K562 (cell line): ENCODE results near the gene UBE2E2. TPM values are rescaled to one million over a fixed set of nuclear protein-coding genes. Genes with fewer than 3 reads are reported as not detected.

Source experiments
- ATF7 ChIP-seq: fragments of 450-650 bp; IDR thresholded peaks from 2 replicates; pipeline ENCODE4 v1.7.1; 2014; ENCODE audit warnings: mild to moderate bottlenecking, moderate library complexity
- NBN ChIP-seq: fragments of 450-650 bp; IDR thresholded peaks from 2 replicates; pipeline ENCODE4 v1.6.1; 2016; ENCODE audit warnings: low read depth, mild to moderate bottlenecking
- SNRNP70 ChIP-seq: fragments of 200-400 bp; formaldehyde crosslinking; optimal IDR thresholded peaks from 2 replicates; pipeline ENCODE3; 2017; ENCODE audit warnings: low read depth, low read length
- ZNF644 ChIP-seq: fragments of 200-800 bp; sonication (Bioruptor generic); IDR thresholded peaks from 2 replicates; pipeline ENCODE4 v1.6.1; 2016; ENCODE audit warnings: low read depth, missing genetic modification characterization, missing compliant biosample characterization
- polyA plus RNA-seq, 8 experiments: library from polyadenylated mRNA; depleted of rRNA in 4 of 8; stranded (reverse) in 5 of 8; unstranded in 3 of 8; fragments of >200 nt; fragmentation: Nextera tagmentation in 2 of 8; fragmentation: Illumina TruSeq in 1 of 8; extraction: Ambion mirVana in 2 of 8; extraction: Trizol in 1 of 8; gene quantifications; 2 replicates each; pipeline versions ENCODE4 v1.2.1 to v1.2.3, GENCODE V29; 2011 to 2014; ENCODE audit warnings: inconsistent platforms in 1 of 8, missing spikeins in 1 of 8
- total RNA-seq, 7 experiments: library from RNA; depleted of rRNA in 6 of 7; stranded (reverse); fragments of >200 nt in 6 of 7; fragmentation: Illumina TruSeq in 2 of 7; extraction: Trizol in 2 of 7; gene quantifications; 2 replicates each; pipeline versions ENCODE4 v1.2.1 to v1.2.3, GENCODE V29; 2011 to 2021; ENCODE audit warnings: low replicate concordance in 1 of 7
- TF ChIP-seq, protein P1 (sequence below): IDR thresholded peaks from 2 replicates; pipeline ENCODE4 v1.6.1; 2011; ENCODE audit not compliant: insufficient read length; ENCODE audit errors: extremely low read depth
- TF ChIP-seq, protein P2 (sequence below): IDR thresholded peaks from 2 replicates; pipeline ENCODE4 v1.6.1; 2012; ENCODE audit warnings: low read depth, low read length, improper control_type of control experiment, borderline replicate concordance
- TF ChIP-seq, protein P3 (sequence below): IDR thresholded peaks from 2 replicates; pipeline ENCODE4 v1.6.1; 2014; ENCODE audit warnings: antibody characterized with exemption
- TF ChIP-seq, protein P4 (sequence below): fragments of 450-650 bp; formaldehyde crosslinking; conservative IDR thresholded peaks from 2 replicates; pipeline ENCODE4 v1.4.0; 2022; ENCODE audit warnings: mild to moderate bottlenecking, missing genetic modification characterization

Gene UBE2E2
- total and polyA plus RNA-seq, 9 of the 15 experiments (the other 6 are each of a cell fraction or from before 2014, with no cell fraction given), result 0.22 to 5.1 (median 1.9) TPM

DNA sequence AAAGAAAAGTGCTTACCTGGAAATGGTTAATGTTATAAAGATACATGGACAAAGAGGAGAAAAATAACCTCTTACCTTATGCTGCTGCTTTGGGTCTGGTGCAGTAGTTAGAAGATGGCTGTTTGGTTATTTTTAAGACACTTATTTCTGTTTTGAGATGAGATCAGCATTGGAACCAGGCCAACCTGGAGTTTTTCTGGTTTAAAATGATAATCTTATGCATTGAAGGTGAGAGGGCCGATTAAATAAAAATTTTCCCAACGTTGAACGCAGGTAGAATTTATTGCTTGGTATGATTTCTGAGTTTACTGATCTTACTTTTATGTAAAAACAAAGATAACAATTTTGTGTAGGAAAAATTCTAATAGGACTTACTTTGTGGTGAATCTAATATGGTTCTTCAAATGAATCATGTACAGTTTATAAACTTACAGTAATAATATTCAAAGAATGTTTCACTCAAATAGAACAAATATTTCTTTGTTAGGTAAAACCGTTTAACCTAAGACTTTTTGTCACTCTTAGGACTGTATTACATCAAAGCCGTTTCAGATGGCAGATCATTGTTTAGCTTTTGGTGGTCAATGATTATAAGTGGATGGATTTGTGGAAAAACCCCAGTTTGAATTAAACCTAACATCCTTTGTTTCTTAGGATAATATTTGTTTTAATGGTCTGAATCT is 14.9 kb downstream of the UBE2E2 start (continued):
- TF ChIP-seq SNRNP70 (no peak), ATF7 (no peak), ZNF644 (no peak), NBN (no peak)
- TF ChIP-seq, protein P1, sequence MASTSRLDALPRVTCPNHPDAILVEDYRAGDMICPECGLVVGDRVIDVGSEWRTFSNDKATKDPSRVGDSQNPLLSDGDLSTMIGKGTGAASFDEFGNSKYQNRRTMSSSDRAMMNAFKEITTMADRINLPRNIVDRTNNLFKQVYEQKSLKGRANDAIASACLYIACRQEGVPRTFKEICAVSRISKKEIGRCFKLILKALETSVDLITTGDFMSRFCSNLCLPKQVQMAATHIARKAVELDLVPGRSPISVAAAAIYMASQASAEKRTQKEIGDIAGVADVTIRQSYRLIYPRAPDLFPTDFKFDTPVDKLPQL, result no peak
- TF ChIP-seq, protein P2, sequence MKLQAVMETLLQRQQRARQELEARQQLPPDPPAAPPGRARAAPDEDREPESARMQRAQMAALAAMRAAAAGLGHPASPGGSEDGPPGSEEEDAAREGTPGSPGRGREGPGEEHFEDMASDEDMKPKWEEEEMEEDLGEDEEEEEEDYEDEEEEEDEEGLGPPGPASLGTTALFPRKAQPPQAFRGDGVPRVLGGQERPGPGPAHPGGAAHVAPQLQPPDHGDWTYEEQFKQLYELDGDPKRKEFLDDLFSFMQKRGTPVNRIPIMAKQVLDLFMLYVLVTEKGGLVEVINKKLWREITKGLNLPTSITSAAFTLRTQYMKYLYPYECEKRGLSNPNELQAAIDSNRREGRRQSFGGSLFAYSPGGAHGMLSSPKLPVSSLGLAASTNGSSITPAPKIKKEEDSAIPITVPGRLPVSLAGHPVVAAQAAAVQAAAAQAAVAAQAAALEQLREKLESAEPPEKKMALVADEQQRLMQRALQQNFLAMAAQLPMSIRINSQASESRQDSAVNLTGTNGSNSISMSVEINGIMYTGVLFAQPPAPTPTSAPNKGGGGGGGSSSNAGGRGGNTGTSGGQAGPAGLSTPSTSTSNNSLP, result no peak
- TF ChIP-seq, protein P3, sequence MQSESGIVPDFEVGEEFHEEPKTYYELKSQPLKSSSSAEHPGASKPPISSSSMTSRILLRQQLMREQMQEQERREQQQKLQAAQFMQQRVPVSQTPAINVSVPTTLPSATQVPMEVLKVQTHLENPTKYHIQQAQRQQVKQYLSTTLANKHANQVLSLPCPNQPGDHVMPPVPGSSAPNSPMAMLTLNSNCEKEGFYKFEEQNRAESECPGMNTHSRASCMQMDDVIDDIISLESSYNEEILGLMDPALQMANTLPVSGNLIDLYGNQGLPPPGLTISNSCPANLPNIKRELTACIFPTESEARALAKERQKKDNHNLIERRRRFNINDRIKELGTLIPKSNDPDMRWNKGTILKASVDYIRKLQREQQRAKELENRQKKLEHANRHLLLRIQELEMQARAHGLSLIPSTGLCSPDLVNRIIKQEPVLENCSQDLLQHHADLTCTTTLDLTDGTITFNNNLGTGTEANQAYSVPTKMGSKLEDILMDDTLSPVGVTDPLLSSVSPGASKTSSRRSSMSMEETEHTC, result no peak
- TF ChIP-seq, protein P4, sequence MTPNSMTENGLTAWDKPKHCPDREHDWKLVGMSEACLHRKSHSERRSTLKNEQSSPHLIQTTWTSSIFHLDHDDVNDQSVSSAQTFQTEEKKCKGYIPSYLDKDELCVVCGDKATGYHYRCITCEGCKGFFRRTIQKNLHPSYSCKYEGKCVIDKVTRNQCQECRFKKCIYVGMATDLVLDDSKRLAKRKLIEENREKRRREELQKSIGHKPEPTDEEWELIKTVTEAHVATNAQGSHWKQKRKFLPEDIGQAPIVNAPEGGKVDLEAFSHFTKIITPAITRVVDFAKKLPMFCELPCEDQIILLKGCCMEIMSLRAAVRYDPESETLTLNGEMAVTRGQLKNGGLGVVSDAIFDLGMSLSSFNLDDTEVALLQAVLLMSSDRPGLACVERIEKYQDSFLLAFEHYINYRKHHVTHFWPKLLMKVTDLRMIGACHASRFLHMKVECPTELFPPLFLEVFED (CRISPR knock-in tag), result no peak
